Activated CD8-positive, alpha-beta memory T cell treated with anti-CD3 and anti-CD28 coated beads for 48 hours (primary cell): Measurements from ENCODE around the gene SHISA4.
"Not testable (repeated sequence)": the region's sequence is repeated elsewhere in the genome, so short reads cannot be mapped to it uniquely, and the experiment has no call there.

Experiments used
- DNase-seq, 3 experiments: peaks; one replicate each; pipeline ENCODE4 v3.0.0-alpha.2; 2020; ENCODE audit warnings: low read depth in 2 of 3, low spot score in 2 of 3

Gene SHISA4

GRCh38 chr1:201888282-201889089 lies at the start of gene SHISA4:
Gene SHISA4, plus strand, starts transcription at chr1:201888898. Its CDS starts 97 bp downstream, at chr1:201888995.
- DNase-seq = no peak

GRCh38 chr1:201839089-201839488 lies 49.6 kb upstream of the SHISA4 start:
- not testable (repeated sequence) for DNase-seq

- DNase-seq = no peak
Observed at GRCh38 chr1:201840055-201840454, 48.6 kb upstream of the SHISA4 start.

GRCh38 chr1:201840490-201840889 lies 48.2 kb upstream of the SHISA4 start:
- DNase-seq = no peak

GRCh38 chr1:201841265-201841912 lies 47.3 kb upstream of the SHISA4 start:
- no peak for DNase-seq

GRCh38 chr1:201842472-201843027 lies 46.1 kb upstream of the SHISA4 start:
- no peak for DNase-seq

- DNase-seq = no peak
Observed at GRCh38 chr1:201845331-201846083, 43.2 kb upstream of the SHISA4 start.

- DNase-seq = no peak
Observed at GRCh38 chr1:201847150-201847549, 41.5 kb upstream of the SHISA4 start.

- no peak for DNase-seq
Observed at GRCh38 chr1:201848230-201848629, 40.5 kb upstream of the SHISA4 start.

- DNase-seq = no peak
Observed at GRCh38 chr1:201849372-201850052, 39.2 kb upstream of the SHISA4 start.

- no peak for DNase-seq
Observed at GRCh38 chr1:201850053-201850397, 38.7 kb upstream of the SHISA4 start.

GRCh38 chr1:201851949-201852348 lies 36.7 kb upstream of the SHISA4 start:
- no peak for DNase-seq

- DNase-seq = not testable (repeated sequence)
Observed at GRCh38 chr1:201856722-201857121, 32.0 kb upstream of the SHISA4 start.

- no peak for DNase-seq
Observed at GRCh38 chr1:201859424-201859823, 29.3 kb upstream of the SHISA4 start.

GRCh38 chr1:201861448-201861847 lies 27.2 kb upstream of the SHISA4 start:
- DNase-seq = no peak

- no peak for DNase-seq
Observed at GRCh38 chr1:201870397-201870796, 18.3 kb upstream of the SHISA4 start.

GRCh38 chr1:201874672-201875071 lies 14.0 kb upstream of the SHISA4 start:
- DNase-seq = no peak

GRCh38 chr1:201876148-201876818 lies 12.4 kb upstream of the SHISA4 start:
- DNase-seq = no peak

- no peak for DNase-seq
Observed at GRCh38 chr1:201877877-201878401, 10.8 kb upstream of the SHISA4 start.

GRCh38 chr1:201880928-201881571 lies 7.6 kb upstream of the SHISA4 start:
- no peak for DNase-seq
